ENCODE results near the gene ACAA1. TPM values are rescaled to one million over a fixed set of nuclear protein-coding genes. Genes with fewer than 3 reads are reported as not detected.

ACAA1 gene
- total and polyA plus RNA-seq, 2 experiments from 2014 or later = 21.4 to 26.6 TPM

DNA sequence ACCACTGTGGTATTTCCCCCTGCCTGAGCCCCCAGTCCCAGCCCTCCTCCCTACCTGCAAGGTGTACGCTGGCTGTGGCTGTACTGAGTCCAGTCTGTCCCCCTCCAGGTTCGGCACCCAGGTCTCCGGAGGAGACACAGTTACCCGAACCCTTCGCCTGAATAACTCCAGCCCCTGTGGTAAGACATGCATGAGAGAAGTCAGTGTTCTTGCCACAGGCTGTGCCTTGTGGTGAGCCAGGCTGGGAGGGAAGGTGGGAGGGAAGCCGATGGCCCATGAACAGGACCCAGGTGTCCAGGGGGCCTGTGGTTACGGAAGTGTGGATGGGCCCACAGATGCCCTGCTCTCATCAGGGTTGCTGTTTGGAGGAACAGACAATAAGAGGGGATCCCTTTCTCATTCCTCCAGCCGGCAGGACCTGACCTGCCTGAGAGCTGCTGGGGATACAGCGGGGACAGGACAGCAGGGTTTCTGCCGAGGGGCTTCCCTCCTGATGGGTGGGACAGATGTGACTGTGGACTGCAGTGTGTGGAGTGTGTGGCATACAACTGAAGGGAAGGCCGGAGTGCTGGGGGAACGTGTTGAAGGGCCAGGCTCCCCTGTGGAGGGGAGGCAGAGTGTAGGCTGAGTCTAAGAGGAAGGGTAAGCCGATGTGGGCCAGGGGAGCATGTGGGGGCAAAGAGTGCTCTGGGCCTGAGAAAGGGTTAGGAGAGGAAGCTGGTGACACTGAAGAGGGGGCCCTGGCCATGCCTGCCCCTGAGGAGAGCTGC, 21.9 kb downstream of the ACAA1 start (continued):
- TF ChIP-seq, protein P1, sequence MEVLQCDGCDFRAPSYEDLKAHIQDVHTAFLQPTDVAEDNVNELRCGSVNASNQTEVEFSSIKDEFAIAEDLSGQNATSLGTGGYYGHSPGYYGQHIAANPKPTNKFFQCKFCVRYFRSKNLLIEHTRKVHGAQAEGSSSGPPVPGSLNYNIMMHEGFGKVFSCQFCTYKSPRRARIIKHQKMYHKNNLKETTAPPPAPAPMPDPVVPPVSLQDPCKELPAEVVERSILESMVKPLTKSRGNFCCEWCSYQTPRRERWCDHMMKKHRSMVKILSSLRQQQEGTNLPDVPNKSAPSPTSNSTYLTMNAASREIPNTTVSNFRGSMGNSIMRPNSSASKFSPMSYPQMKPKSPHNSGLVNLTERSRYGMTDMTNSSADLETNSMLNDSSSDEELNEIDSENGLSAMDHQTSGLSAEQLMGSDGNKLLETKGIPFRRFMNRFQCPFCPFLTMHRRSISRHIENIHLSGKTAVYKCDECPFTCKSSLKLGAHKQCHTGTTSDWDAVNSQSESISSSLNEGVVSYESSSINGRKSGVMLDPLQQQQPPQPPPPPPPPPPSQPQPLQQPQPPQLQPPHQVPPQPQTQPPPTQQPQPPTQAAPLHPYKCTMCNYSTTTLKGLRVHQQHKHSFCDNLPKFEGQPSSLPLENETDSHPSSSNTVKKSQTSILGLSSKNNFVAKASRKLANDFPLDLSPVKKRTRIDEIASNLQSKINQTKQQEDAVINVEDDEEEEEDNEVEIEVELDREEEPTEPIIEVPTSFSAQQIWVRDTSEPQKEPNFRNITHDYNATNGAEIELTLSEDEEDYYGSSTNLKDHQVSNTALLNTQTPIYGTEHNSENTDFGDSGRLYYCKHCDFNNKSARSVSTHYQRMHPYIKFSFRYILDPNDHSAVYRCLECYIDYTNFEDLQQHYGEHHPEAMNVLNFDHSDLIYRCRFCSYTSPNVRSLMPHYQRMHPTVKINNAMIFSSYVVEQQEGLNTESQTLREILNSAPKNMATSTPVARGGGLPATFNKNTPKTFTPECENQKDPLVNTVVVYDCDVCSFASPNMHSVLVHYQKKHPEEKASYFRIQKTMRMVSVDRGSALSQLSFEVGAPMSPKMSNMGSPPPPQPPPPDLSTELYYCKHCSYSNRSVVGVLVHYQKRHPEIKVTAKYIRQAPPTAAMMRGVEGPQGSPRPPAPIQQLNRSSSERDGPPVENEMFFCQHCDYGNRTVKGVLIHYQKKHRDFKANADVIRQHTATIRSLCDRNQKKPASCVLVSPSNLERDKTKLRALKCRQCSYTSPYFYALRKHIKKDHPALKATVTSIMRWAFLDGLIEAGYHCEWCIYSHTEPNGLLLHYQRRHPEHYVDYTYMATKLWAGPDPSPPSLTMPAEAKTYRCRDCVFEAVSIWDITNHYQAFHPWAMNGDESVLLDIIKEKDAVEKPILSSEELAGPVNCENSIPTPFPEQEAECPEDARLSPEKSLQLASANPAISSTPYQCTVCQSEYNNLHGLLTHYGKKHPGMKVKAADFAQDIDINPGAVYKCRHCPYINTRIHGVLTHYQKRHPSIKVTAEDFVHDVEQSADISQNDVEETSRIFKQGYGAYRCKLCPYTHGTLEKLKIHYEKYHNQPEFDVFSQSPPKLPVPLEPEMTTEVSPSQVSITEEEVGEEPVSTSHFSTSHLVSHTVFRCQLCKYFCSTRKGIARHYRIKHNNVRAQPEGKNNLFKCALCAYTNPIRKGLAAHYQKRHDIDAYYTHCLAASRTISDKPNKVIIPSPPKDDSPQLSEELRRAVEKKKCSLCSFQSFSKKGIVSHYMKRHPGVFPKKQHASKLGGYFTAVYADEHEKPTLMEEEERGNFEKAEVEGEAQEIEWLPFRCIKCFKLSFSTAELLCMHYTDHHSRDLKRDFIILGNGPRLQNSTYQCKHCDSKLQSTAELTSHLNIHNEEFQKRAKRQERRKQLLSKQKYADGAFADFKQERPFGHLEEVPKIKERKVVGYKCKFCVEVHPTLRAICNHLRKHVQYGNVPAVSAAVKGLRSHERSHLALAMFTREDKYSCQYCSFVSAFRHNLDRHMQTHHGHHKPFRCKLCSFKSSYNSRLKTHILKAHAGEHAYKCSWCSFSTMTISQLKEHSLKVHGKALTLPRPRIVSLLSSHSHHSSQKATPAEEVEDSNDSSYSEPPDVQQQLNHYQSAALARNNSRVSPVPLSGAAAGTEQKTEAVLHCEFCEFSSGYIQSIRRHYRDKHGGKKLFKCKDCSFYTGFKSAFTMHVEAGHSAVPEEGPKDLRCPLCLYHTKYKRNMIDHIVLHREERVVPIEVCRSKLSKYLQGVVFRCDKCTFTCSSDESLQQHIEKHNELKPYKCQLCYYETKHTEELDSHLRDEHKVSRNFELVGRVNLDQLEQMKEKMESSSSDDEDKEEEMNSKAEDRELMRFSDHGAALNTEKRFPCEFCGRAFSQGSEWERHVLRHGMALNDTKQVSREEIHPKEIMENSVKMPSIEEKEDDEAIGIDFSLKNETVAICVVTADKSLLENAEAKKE (CRISPR knock-in tag; IDR thresholded peaks at IDR 0.05) = no peak

DNA sequence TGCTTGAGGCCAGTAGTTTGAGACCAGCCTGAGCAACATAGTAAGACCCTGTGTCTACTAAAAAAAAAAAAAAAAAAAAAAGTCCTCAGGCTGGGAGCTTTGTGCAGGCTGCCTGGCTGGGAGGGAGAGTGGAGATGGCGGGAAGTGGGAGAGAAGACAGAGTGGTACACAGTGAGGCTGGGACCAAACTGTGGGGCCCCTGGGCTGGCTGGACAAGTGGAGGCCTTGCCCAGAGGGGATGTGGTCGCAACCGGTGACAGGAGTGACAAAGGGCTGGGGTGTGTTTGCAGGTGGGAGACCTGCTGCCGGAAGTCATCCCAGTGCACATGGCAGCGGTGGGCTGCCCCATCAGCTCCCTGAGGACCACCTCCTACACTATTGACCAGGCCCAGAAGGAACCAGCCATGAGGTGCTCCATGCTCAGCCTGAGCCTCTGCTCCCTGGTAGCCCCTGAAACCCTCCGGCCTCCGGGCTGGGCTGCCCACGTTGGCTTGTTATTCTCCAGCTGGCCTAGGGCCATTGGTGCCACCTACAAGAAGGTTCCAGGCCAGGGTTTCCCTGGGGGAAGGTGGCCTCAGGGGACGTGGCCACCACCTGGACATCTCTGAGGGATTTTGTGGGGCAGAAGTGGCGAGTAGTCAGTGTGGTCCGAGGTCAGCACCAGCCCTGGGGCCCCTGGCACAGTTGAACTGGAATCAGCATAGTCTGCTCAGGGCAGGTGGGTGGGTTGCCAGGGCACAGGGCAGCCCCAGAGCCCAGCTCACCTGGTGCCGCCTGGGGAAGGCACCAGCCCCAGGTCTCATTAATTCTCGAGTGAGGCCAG, 22.7 kb downstream of the ACAA1 start:
- Histone ChIP-seq H3K4me3 (no peak overlapping the region), H3F3A (replicated peaks; ENCODE audit: low read depth) (no peaks in the 10 kb centered on the region), H3K9me2 (ENCODE audit: insufficient read depth) (no peaks in the 10 kb centered on the region), H3K27me3 (ENCODE audit: insufficient read depth) (no peaks in the 10 kb centered on the region), H3K27ac (ENCODE audit: low read depth) (no peak overlapping the region), H4K20me1 (replicated peaks; ENCODE audit: insufficient read depth) (no peaks in the 10 kb centered on the region; the same call in 1 of the 2 replicates), H2AFZ (no peak overlapping the region), H3K4me2 (no peak overlapping the region), H3K4me1 (ENCODE audit: insufficient read depth) (no peaks in the 10 kb centered on the region), H3K36me3 (ENCODE audit: insufficient read depth) (no peaks in the 10 kb centered on the region), H3K79me2 (replicated peaks; ENCODE audit: insufficient read depth) (no peaks in the 10 kb centered on the region)
- Mint-ChIP-seq H3K27ac (no peak overlapping the region), H3K9me3 (no peaks in the 10 kb centered on the region; the same call in 2 of the 3 replicates), H3K27me3 (ENCODE audit: insufficient read depth, low read depth, poor library complexity) (peaks cover 20% of the 10 kb centered on the region), H3K4me3 (no peak overlapping the region), H3K36me3 (ENCODE audit: low read depth) (no peaks in the 10 kb centered on the region), H3K4me1 (no peaks in the 10 kb centered on the region)
- no peak for ATAC-seq
- TF ChIP-seq EZH2 (IDR thresholded peaks at IDR 0.05; ENCODE audit: low read depth, unreplicated experiment) = no peak
- TF ChIP-seq, protein P2, sequence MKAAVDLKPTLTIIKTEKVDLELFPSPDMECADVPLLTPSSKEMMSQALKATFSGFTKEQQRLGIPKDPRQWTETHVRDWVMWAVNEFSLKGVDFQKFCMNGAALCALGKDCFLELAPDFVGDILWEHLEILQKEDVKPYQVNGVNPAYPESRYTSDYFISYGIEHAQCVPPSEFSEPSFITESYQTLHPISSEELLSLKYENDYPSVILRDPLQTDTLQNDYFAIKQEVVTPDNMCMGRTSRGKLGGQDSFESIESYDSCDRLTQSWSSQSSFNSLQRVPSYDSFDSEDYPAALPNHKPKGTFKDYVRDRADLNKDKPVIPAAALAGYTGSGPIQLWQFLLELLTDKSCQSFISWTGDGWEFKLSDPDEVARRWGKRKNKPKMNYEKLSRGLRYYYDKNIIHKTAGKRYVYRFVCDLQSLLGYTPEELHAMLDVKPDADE (IDR thresholded peaks at IDR 0.05) = no peak
- TF ChIP-seq JUNB (IDR thresholded peaks at IDR 0.05; ENCODE audit: unreplicated experiment) = no peak
- TF ChIP-seq STAT1 (IDR thresholded peaks at IDR 0.05; ENCODE audit: unreplicated experiment) = no peak
- no peak for TF ChIP-seq EZH2phosphoT487 (IDR thresholded peaks at IDR 0.05; ENCODE audit: unreplicated experiment)
- DNase-seq (ENCODE audit: low spot score) = no peak

Data from GM23338 (cell line).